H9 (cell line): ENCODE results near the gene DIP2A. TPM values are rescaled to one million over a fixed set of nuclear protein-coding genes. Genes with fewer than 3 reads are reported as not detected.

ENCODE experiments used
- DNase-seq: peaks from one replicate; pipeline ENCODE4 v3.0.0-alpha.2; 2017
- H2AFZ ChIP-seq: one replicate; pipeline ENCODE4 v1.6.1; 2013; ENCODE audit warnings: mild to moderate bottlenecking, low read length, control low read depth, moderate library complexity
- H2AK5ac ChIP-seq: 2 replicates; pipeline ENCODE4 v1.6.1; 2013; ENCODE audit warnings: low read length, control low read depth, mixed read lengths; ENCODE audit not compliant: insufficient read length
- H2BK120ac ChIP-seq: one replicate; pipeline ENCODE4 v1.6.1; 2013; ENCODE audit warnings: low read depth, mild to moderate bottlenecking, low read length, control low read depth, inconsistent platforms; ENCODE audit not compliant: poor library complexity, severe bottlenecking
- H2BK12ac ChIP-seq: 2 replicates; pipeline ENCODE4 v1.6.1; 2013; ENCODE audit warnings: low read length, control low read depth, mixed read lengths, low read depth; ENCODE audit not compliant: insufficient read length
- H2BK15ac ChIP-seq: 2 replicates; pipeline ENCODE4 v1.6.1; 2013; ENCODE audit warnings: low read depth, low read length, control low read depth
- H2BK20ac ChIP-seq: one replicate; pipeline ENCODE4 v1.6.1; 2013; ENCODE audit warnings: low read depth, mild to moderate bottlenecking, low read length, control low read depth, inconsistent platforms; ENCODE audit not compliant: poor library complexity, severe bottlenecking
- H2BK5ac ChIP-seq: 2 replicates; pipeline ENCODE4 v1.6.1; 2013; ENCODE audit warnings: low read length, control low read depth, mixed read lengths; ENCODE audit not compliant: insufficient read length
- H3K14ac ChIP-seq: 2 replicates; pipeline ENCODE4 v1.6.1; 2013; ENCODE audit warnings: low read length, control low read depth; ENCODE audit not compliant: insufficient read depth
- H3K18ac ChIP-seq: 2 replicates; pipeline ENCODE4 v1.6.1; 2013; ENCODE audit warnings: low read depth, mild to moderate bottlenecking, mixed read lengths, low read length, control low read depth; ENCODE audit not compliant: insufficient read length
- H3K23ac ChIP-seq: 2 replicates; pipeline ENCODE4 v1.6.1; 2013; ENCODE audit warnings: low read length, control low read depth, mixed read lengths, low read depth; ENCODE audit not compliant: insufficient read length
- H3K23me2 ChIP-seq: 2 replicates; pipeline ENCODE4 v1.6.1; 2013; ENCODE audit warnings: low read depth, mild to moderate bottlenecking, mixed read lengths, low read length, control low read depth; ENCODE audit not compliant: insufficient read length, poor library complexity, severe bottlenecking
- H3K27ac ChIP-seq: 2 replicates; pipeline ENCODE4 v1.5.1; 2013; ENCODE audit warnings: low read length, control low read depth, mixed read lengths, low read depth; ENCODE audit not compliant: insufficient read length
- H3K27me3 ChIP-seq: 2 replicates; pipeline ENCODE4 v1.6.1; 2013; ENCODE audit warnings: low read length, control low read depth, inconsistent platforms; ENCODE audit not compliant: insufficient read depth
- H3K4ac ChIP-seq: 2 replicates; pipeline ENCODE4 v1.6.1; 2013; ENCODE audit warnings: low read depth, mild to moderate bottlenecking, control low read depth, inconsistent platforms, low read length, moderate library complexity
- H3K4me1 ChIP-seq: 2 replicates; pipeline ENCODE4 v1.6.1; 2013; ENCODE audit warnings: low read length, control low read depth, inconsistent platforms; ENCODE audit not compliant: insufficient read depth
- H3K4me2 ChIP-seq: 2 replicates; pipeline ENCODE4 v1.6.1; 2013; ENCODE audit warnings: low read length, control low read depth, mixed read lengths; ENCODE audit not compliant: insufficient read length, insufficient read depth
- H3K56ac ChIP-seq: 2 replicates; pipeline ENCODE4 v1.6.1; 2013; ENCODE audit warnings: low read depth, mild to moderate bottlenecking, mixed read lengths, low read length, control low read depth; ENCODE audit not compliant: insufficient read length
- H3K79me1 ChIP-seq: 2 replicates; pipeline ENCODE4 v1.6.1; 2013; ENCODE audit warnings: low read depth, mild to moderate bottlenecking, moderate library complexity, low read length, control low read depth, inconsistent platforms; ENCODE audit not compliant: insufficient read depth, poor library complexity, severe bottlenecking
- H3K79me2 ChIP-seq: 2 replicates; pipeline ENCODE4 v1.6.1; 2013; ENCODE audit warnings: low read length, control low read depth, inconsistent platforms; ENCODE audit not compliant: insufficient read depth
- H3K9ac ChIP-seq: 2 replicates; pipeline ENCODE4 v1.6.1; 2013; ENCODE audit warnings: low read length, control low read depth, mixed read lengths; ENCODE audit not compliant: insufficient read length; ENCODE audit errors: extremely low read depth
- H3K9me3 ChIP-seq: one replicate; pipeline ENCODE4 v1.6.1; 2013; ENCODE audit warnings: low read depth, low read length, inconsistent platforms; ENCODE audit not compliant: control insufficient read depth
- H3T11ph ChIP-seq: one replicate; pipeline ENCODE4 v1.6.1; 2013; ENCODE audit warnings: mild to moderate bottlenecking, low read length, control low read depth, inconsistent platforms
- H4K20me1 ChIP-seq: one replicate; pipeline ENCODE4 v1.6.1; 2013; ENCODE audit not compliant: control insufficient read depth, insufficient read length, insufficient read depth
- H4K5ac ChIP-seq: 2 replicates; pipeline ENCODE4 v1.6.1; 2013; ENCODE audit warnings: low read depth, mild to moderate bottlenecking, mixed read lengths, low read length, control low read depth; ENCODE audit not compliant: insufficient read length
- H4K8ac ChIP-seq: replicated peaks from 2 replicates; pipeline ENCODE4 v1.6.1; 2013; ENCODE audit warnings: low read length, control low read depth, mixed read lengths, low read depth; ENCODE audit not compliant: insufficient read length
- H4K91ac ChIP-seq: 2 replicates; pipeline ENCODE4 v1.6.1; 2013; ENCODE audit warnings: low read depth, mild to moderate bottlenecking, moderate library complexity, mixed read lengths, low read length, control low read depth; ENCODE audit not compliant: insufficient read length
- H3K27ac Mint-ChIP-seq, 3 experiments: 2 replicates in 2 of 3; 3 replicates in 1 of 3; pipeline ENCODE4 v1.8.0; 2020 to 2021; ENCODE audit warnings: mixed read lengths in 3 of 3, mild to moderate bottlenecking in 1 of 3, moderate library complexity in 1 of 3
- H3K27me3 Mint-ChIP-seq: 2 replicates; pipeline ENCODE4 v1.8.0; 2021; ENCODE audit warnings: low read depth, mild to moderate bottlenecking, moderate library complexity, mixed read lengths
- H3K36me3 Mint-ChIP-seq, 3 experiments: 2 replicates in 2 of 3; 3 replicates in 1 of 3; pipeline ENCODE4 v1.8.0; 2020 to 2021; ENCODE audit warnings: low read depth in 3 of 3, mixed read lengths in 3 of 3; ENCODE audit not compliant: insufficient read depth in 1 of 3
- H3K4me1 Mint-ChIP-seq, 2 experiments: 2 replicates each; pipeline ENCODE4 v1.8.0; 2020; ENCODE audit warnings: mixed read lengths in 2 of 2
- H3K4me3 Mint-ChIP-seq, 2 experiments: 2 replicates in 1 of 2; 3 replicates in 1 of 2; pipeline ENCODE4 v1.8.0; 2020 to 2021; ENCODE audit warnings: mild to moderate bottlenecking in 2 of 2, mixed read lengths in 2 of 2, moderate library complexity in 1 of 2
- H3K9me3 Mint-ChIP-seq, 2 experiments: 2 replicates in 1 of 2; 3 replicates in 1 of 2; pipeline ENCODE4 v1.8.0; 2020; ENCODE audit warnings: mild to moderate bottlenecking in 2 of 2, mixed read lengths in 2 of 2, moderate library complexity in 1 of 2
- CTCF ChIP-seq: fragments of 200-600 bp; sonication (generic); conservative IDR thresholded peaks from 3 replicates; pipeline ENCODE4 v1.8.0; 2021; ENCODE audit warnings: antibody characterized with exemption, mild to moderate bottlenecking
- WGBS: extraction: QIAGEN DNeasy Blood & Tissue Kit; methylation state at CpG from one replicate; pipeline ENCODE4 v1.1.7; 2013; ENCODE audit warnings: missing lambda C conversion rate, low lambda C conversion rate, mixed read lengths; ENCODE audit not compliant: insufficient read length; ENCODE audit errors: extremely low coverage; 5-methylcytosine and 5-hydroxymethylcytosine counted together
- total RNA-seq: library from RNA; stranded (reverse); gene quantifications from 2 replicates; pipeline ENCODE4 v1.2.1, GENCODE V29; 2021

The DIP2A gene
- total RNA-seq, 1 experiment from 2014 or later: 25.2 TPM

- H2AK5ac ChIP-seq: no peak overlapping the region
- no peaks in the 10 kb centered on the region for H3K79me1 ChIP-seq
- no peak overlapping the region for H2BK5ac ChIP-seq
- no peak overlapping the region for H3K4ac ChIP-seq
- Mint-ChIP-seq H3K27ac (no peak overlapping the region), H3K36me3 (peaks cover 0 to 27% (median 14%) of the 10 kb centered on the region in 3 experiments; a peak in 6 of 7 replicates), H3K27me3 (no peaks in the 10 kb centered on the region), H3K4me3 (no peak overlapping the region), H3K4me1 (peaks cover 3 to 4% of the 10 kb centered on the region in 2 experiments; a peak in 1 of 4 replicates), H3K9me3 (no peaks in the 10 kb centered on the region)
- H3K9ac ChIP-seq: no peak overlapping the region
- H3K23ac ChIP-seq: no peak overlapping the region
- H3K23me2 ChIP-seq: no peaks in the 10 kb centered on the region
- no peaks in the 10 kb centered on the region for H3K4me1 ChIP-seq
- no peak overlapping the region for H4K5ac ChIP-seq
- H3K18ac ChIP-seq: no peak overlapping the region
- no peak overlapping the region for H2BK20ac ChIP-seq
- H2BK12ac ChIP-seq: no peak overlapping the region
- no peak overlapping the region for H3K14ac ChIP-seq
- no peak overlapping the region for H4K8ac ChIP-seq
- no peaks in the 10 kb centered on the region for H3K27me3 ChIP-seq
- H4K91ac ChIP-seq: no peak overlapping the region
- no peak overlapping the region for H3K27ac ChIP-seq
- H2BK15ac ChIP-seq: no peak overlapping the region
- H2BK120ac ChIP-seq: no peak overlapping the region
- no peaks in the 10 kb centered on the region for H3K79me2 ChIP-seq
- no peak for TF ChIP-seq CTCF
- H2AFZ ChIP-seq: no peak overlapping the region
- WGBS: no CpG with 5 or more reads among the region's 6 CpGs
- no peaks in the 10 kb centered on the region for H4K20me1 ChIP-seq
- H3K56ac ChIP-seq: no peak overlapping the region
- H3K4me2 ChIP-seq: no peak overlapping the region
- no peak for DNase-seq
- no peaks in the 10 kb centered on the region for H3K9me3 ChIP-seq
- no peak overlapping the region for H3T11ph ChIP-seq
Observed at GRCh38 chr21:46493828-46494227, 35.1 kb downstream of the DIP2A start.
